Osteocyte (in vitro differentiated cells): Measurements from ENCODE around the gene IRX2. TPM values are rescaled to one million over a fixed set of nuclear protein-coding genes. Genes with fewer than 3 reads are reported as not detected.

Experiments used
- DNase-seq: peaks from one replicate; pipeline ENCODE4 v3.0.0; 2021; ENCODE audit warnings: mixed read lengths; ENCODE audit not compliant: unreplicated experiment; ENCODE audit errors: extremely low spot score
- H3K27ac Mint-ChIP-seq: one replicate; pipeline ENCODE4 v1.8.0; 2021; ENCODE audit warnings: mild to moderate bottlenecking, mixed read lengths; ENCODE audit not compliant: unreplicated experiment
- H3K27me3 Mint-ChIP-seq: one replicate; pipeline ENCODE4 v1.8.0; 2021; ENCODE audit warnings: mixed read lengths; ENCODE audit not compliant: unreplicated experiment
- H3K36me3 Mint-ChIP-seq: one replicate; pipeline ENCODE4 v1.8.0; 2021; ENCODE audit warnings: mixed read lengths; ENCODE audit not compliant: unreplicated experiment
- H3K4me1 Mint-ChIP-seq: one replicate; pipeline ENCODE4 v1.8.0; 2021; ENCODE audit warnings: mixed read lengths; ENCODE audit not compliant: unreplicated experiment
- H3K4me3 Mint-ChIP-seq: one replicate; pipeline ENCODE4 v1.8.0; 2021; ENCODE audit warnings: mild to moderate bottlenecking, moderate library complexity, mixed read lengths; ENCODE audit not compliant: unreplicated experiment
- H3K9me3 Mint-ChIP-seq: one replicate; pipeline ENCODE4 v1.8.0; 2021; ENCODE audit warnings: mixed read lengths; ENCODE audit not compliant: unreplicated experiment
- total RNA-seq: library from RNA; stranded (reverse); gene quantifications from 2 replicates; pipeline ENCODE4 v1.2.1, GENCODE V29; 2021
- TF ChIP-seq, protein P1 (sequence below): fragments of 200-600 bp; sonication (generic); IDR thresholded peaks from 2 replicates; pipeline ENCODE4 v1.5.0; 2021; ENCODE audit warnings: antibody characterized with exemption, mild to moderate bottlenecking, moderate library complexity

Gene IRX2
- total RNA-seq, 1 donor from 2014 or later, result 17.1 TPM

DNA sequence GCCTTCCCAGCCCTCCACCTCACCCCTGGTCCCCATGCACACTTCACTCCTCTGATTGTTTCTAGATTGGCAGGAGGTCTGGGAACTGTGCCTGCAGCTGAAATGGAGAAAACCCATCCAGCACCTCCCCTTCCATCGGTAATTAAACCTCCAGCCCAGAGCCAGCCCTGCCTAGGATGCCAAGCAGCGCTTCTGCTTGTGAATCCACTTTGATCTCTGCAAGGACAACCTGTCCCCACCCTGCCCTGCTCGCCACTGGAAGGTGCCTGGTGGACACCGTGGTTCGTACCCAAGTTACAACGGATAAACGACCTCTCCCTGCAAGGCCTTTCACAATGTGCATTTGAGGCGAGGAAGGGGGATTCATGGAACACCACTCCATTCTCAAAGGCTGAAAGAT is 50.6 kb downstream of the IRX2 start:
- no peak overlapping the region for H3K27ac Mint-ChIP-seq
- H3K4me1 Mint-ChIP-seq, result no peaks in the 10 kb centered on the region
- peak; percentile 79 for DNase-seq
- no peaks in the 10 kb centered on the region for H3K27me3 Mint-ChIP-seq
- H3K9me3 Mint-ChIP-seq, result peaks cover 20% of the 10 kb centered on the region
- H3K4me3 Mint-ChIP-seq, result no peak overlapping the region
- TF ChIP-seq, protein P1, sequence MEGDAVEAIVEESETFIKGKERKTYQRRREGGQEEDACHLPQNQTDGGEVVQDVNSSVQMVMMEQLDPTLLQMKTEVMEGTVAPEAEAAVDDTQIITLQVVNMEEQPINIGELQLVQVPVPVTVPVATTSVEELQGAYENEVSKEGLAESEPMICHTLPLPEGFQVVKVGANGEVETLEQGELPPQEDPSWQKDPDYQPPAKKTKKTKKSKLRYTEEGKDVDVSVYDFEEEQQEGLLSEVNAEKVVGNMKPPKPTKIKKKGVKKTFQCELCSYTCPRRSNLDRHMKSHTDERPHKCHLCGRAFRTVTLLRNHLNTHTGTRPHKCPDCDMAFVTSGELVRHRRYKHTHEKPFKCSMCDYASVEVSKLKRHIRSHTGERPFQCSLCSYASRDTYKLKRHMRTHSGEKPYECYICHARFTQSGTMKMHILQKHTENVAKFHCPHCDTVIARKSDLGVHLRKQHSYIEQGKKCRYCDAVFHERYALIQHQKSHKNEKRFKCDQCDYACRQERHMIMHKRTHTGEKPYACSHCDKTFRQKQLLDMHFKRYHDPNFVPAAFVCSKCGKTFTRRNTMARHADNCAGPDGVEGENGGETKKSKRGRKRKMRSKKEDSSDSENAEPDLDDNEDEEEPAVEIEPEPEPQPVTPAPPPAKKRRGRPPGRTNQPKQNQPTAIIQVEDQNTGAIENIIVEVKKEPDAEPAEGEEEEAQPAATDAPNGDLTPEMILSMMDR, result no peak
- no peaks in the 10 kb centered on the region for H3K36me3 Mint-ChIP-seq

DNA sequence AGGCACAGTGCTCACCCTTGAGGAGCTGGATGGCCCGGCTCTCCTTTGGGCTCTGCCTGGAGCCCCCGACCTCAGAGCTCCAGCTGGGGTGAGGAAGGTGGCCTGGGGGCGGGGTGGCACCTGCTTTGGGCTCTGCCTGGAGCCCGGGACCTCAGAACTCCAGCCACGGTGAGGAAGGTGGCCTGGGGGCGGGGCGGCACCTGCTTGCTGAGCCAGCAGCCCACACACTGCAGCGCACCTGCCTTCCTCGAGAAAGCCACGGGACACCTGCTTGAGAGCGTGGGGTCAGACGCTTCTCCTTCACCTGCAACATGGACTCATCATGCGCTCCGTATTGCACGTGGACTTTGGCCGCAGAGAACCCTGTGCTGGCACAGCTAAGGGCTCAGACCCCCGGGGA is 51.8 kb downstream of the IRX2 start:
- Mint-ChIP-seq H3K4me3 (no peak overlapping the region), H3K27me3 (no peaks in the 10 kb centered on the region), H3K27ac (no peak overlapping the region), H3K4me1 (no peaks in the 10 kb centered on the region), H3K36me3 (no peaks in the 10 kb centered on the region), H3K9me3 (peaks cover 29% of the 10 kb centered on the region)
- TF ChIP-seq, protein P1, result no peak
- DNase-seq, result peak; percentile 73

DNA sequence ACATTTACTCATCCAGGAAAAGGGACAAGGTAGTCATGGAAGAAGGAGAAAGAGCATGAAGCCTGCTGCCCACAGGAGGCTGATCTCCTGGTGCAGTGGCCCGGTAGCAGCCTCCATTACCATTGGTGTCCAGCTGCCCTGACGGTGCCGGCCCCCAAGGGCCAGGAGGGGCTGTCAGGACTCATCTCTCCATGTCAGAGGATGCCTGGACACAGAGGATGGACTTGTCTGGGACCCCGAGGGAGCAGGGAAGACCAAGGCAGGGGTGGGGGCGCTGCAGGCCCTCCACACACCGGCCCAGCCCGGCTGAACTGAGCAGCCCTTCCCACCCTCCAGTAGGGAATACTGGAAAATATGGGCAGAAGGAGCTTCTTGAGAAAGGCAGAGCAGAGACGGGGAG is 52.2 kb downstream of the IRX2 start:
- H3K27ac Mint-ChIP-seq, result no peak overlapping the region

DNA sequence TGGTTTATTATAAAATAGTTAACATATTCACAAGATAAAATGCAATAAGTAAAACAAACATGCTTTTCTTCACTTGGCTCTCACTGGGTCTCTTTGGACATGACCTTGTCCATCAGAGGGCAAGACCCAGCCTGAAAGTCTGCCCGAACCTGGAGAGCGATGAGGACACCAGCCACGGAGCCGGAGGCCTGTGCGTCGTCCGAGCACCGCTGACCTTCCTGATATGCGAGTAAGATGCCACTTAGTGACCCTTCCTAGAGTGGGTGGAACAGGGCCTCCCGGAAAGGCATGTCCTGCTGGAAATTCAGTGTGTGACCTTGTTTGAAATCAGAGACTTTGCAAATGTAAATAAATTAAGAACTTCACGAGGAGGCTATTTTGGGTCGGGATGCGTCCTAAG is 52.9 kb downstream of the IRX2 start:
- Mint-ChIP-seq H3K4me3 (no peak overlapping the region), H3K27me3 (no peaks in the 10 kb centered on the region), H3K36me3 (no peaks in the 10 kb centered on the region), H3K4me1 (no peaks in the 10 kb centered on the region), H3K27ac (no peak overlapping the region), H3K9me3 (peaks cover 39% of the 10 kb centered on the region)
- TF ChIP-seq, protein P1, result no peak
- peak; percentile 73 for DNase-seq

More for the DNA sequence above, 52.2 kb downstream of the IRX2 start:
- Mint-ChIP-seq H3K36me3 (no peaks in the 10 kb centered on the region), H3K9me3 (peaks cover 33% of the 10 kb centered on the region), H3K4me3 (no peak overlapping the region), H3K4me1 (no peaks in the 10 kb centered on the region), H3K27me3 (no peaks in the 10 kb centered on the region)
- DNase-seq, result peak; percentile 62
- TF ChIP-seq, protein P1, result no peak

DNA sequence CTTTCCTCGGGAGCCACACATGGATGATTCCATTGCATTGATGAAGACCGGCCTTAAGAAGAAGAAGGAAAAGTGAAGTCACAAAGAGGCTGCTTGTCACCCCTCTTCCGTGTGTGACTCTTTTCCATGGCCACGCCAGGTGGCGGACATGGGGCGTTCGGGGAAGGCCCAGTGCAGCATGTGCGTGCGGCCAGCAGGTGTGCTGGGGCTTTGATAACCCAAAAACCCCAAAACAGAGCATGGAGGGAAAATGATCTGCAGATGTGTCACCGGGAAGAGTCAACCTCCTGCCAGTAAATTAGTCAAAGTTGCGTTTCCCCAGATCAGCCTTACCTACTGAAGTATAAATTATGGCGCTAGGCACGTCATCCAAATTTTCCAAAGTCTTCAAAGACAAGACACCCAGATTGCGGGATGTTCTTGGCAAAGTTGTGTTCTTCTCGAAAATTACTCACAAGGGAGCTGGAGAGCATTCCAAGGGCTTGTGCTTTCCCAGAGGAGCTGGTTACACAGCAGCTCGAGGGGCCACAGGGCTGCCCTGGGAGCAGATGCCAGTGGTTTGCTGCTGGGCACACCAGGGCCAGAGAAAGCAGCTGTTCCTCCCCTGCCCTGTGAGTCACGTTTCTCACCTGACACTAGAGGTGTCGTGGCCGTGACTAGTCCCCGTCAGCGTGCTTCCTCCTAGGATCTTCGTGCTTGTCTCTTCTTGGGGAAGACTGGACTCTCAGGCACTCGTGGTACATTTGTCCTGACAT is 53.9 kb downstream of the IRX2 start:
- Mint-ChIP-seq H3K36me3 (no peaks in the 10 kb centered on the region), H3K27me3 (no peaks in the 10 kb centered on the region), H3K4me1 (no peaks in the 10 kb centered on the region), H3K9me3 (peaks cover 39% of the 10 kb centered on the region), H3K27ac (no peak overlapping the region), H3K4me3 (no peak overlapping the region)
- DNase-seq, result peak; percentile 69
- TF ChIP-seq, protein P1, result no peak
